GM18870 (cell line): ENCODE measurements around the gene FAM13A.
A peak's percentile ranks its signal among the peaks of the same experiment; 100 is the strongest.
"Not testable (repeated sequence)": the region's sequence is repeated elsewhere in the genome, so short reads cannot be mapped to it uniquely, and the experiment has no call there.

ENCODE experiments used
- ATAC-seq: cut with Tn5 transposase; IDR thresholded peaks from one replicate; pipeline ENCODE4 v1.9.1; 2021; ENCODE audit warnings: moderate library complexity; ENCODE audit not compliant: unreplicated experiment

Gene FAM13A

GRCh38 chr4:89044147-89044900 lies 12.7 kb downstream of the FAM13A start:
- ATAC-seq = no peak

- no peak for ATAC-seq
These were observed 14.9 kb downstream of the FAM13A start for GRCh38 chr4:89042055-89042454.

GRCh38 chr4:89039730-89040338 lies 17.2 kb downstream of the FAM13A start:
- ATAC-seq = no peak

GRCh38 chr4:89036535-89036934 lies 20.4 kb downstream of the FAM13A start:
- no peak for ATAC-seq

- no peak for ATAC-seq
These were observed 25.7 kb downstream of the FAM13A start for GRCh38 chr4:89031272-89031671.

- no peak for ATAC-seq
These were observed 27.4 kb downstream of the FAM13A start for GRCh38 chr4:89029591-89029990.

- no peak for ATAC-seq
These were observed 30.4 kb downstream of the FAM13A start for GRCh38 chr4:89026542-89026941.

- ATAC-seq = peak; percentile 78
These were observed 32.8 kb downstream of the FAM13A start for GRCh38 chr4:89024051-89024675.

GRCh38 chr4:89023140-89023539 lies 33.8 kb downstream of the FAM13A start:
- no peak for ATAC-seq

GRCh38 chr4:89022426-89023128 lies 34.4 kb downstream of the FAM13A start:
- ATAC-seq = no peak

GRCh38 chr4:89021684-89022083 lies 35.3 kb downstream of the FAM13A start:
- no peak for ATAC-seq

GRCh38 chr4:89021062-89021461 lies 35.9 kb downstream of the FAM13A start:
- ATAC-seq = no peak

- ATAC-seq = not testable (repeated sequence)
These were observed 42.1 kb downstream of the FAM13A start for GRCh38 chr4:89014897-89015296.

- ATAC-seq = no peak
These were observed 47.1 kb downstream of the FAM13A start for GRCh38 chr4:89009761-89010369.

GRCh38 chr4:89009115-89009514 lies 47.9 kb downstream of the FAM13A start:
- peak; percentile 88 for ATAC-seq

GRCh38 chr4:89008166-89008565 lies 48.8 kb downstream of the FAM13A start:
- no peak for ATAC-seq

- ATAC-seq = no peak
These were observed 49.5 kb downstream of the FAM13A start for GRCh38 chr4:89007338-89007939.

- ATAC-seq = no peak
These were observed 50.7 kb downstream of the FAM13A start for GRCh38 chr4:89006307-89006706.

GRCh38 chr4:89005066-89005465 lies 51.9 kb downstream of the FAM13A start:
- ATAC-seq = not testable (repeated sequence)

GRCh38 chr4:89001647-89002445 lies 55.1 kb downstream of the FAM13A start:
- ATAC-seq = no peak
